NCI-H526 (cell line): ENCODE data around the gene HECTD2.
A peak's percentile ranks its signal among the peaks of the same experiment; 100 is the strongest.
"Not testable (repeated sequence)": the region's sequence is repeated elsewhere in the genome, so short reads cannot be mapped to it uniquely, and the experiment has no call there.

Source experiments
- DNase-seq, 2 experiments: peaks; one replicate each; lab custom pipeline; 2025; lab: John Stamatoyannopoulos, UW

HECTD2 gene

DNA sequence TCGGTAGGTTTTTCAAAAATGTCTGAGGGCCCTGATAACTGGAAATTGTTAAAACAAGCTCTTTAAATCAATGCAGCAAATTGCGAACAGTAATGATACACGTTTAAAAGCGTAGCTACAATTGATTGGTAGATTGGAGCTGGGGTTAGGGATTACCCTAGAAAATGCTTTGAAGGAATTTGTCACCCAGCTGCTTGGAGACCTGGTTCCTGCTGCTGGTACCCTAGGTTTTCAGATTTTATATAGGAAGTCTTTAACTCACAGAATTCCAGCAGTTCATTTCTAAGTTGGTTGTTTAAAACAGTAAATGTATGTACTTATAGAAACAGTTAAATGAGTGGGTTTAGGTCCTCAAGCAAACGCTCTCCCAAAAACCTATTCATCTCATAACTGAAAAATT lies 1.5 kb downstream of the HECTD2 start:
- DNase-seq, result no peak

DNA sequence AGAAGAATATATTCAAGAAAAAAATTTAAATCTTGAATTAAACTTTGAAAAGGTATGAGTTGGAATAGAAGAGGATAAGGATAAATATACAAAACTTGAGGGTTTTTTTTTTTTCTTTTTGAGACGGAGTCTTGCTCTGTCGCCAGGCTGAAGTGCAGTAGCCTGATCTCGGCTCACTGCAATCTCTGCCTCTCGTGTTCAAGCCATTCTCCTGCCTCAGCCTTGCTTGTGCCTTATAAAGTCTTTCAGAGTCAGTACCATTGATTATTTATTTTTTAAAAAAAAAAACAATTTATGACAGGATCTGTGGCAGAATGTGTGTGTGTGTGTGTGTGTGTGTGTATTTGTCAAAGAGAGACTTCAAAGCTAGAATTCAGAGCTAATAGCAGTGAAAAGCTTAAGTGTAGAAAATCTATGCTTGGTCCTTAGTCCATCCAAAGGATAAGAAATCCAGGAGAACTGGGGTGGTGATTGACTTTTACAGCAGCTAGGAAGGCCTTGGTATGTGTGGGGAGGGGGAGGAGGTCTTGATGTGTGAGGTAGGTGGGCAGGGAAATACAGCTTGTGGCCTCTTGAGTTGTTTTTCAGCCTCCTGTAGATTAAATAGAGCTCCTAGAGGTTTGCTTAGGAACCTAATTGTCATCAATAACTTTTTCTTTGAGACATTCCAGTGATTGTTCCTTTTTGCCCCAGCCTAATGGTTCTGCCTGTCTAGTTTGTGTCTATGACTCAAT lies 2.4 kb downstream of the HECTD2 start:
- no peak for DNase-seq

DNA sequence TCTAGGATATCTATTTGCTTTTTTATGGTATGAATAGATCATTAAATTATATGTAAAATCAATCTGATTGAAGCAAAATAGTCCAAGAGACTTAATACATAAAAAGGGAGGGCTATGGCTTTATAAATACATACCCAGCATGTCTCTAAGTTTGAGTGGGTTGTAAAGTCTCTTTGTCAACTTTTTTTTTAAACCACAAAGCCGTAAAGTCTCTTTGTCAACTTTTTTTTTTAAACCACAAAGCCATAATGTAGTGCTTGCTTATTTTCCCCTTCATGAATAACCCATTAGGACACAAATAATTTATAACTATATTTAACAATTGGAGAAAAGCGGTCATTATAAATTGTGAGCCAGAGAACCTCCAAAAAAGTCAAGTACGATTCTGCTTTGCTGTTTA lies 5.7 kb downstream of the HECTD2 start:
- no peak for DNase-seq

DNA sequence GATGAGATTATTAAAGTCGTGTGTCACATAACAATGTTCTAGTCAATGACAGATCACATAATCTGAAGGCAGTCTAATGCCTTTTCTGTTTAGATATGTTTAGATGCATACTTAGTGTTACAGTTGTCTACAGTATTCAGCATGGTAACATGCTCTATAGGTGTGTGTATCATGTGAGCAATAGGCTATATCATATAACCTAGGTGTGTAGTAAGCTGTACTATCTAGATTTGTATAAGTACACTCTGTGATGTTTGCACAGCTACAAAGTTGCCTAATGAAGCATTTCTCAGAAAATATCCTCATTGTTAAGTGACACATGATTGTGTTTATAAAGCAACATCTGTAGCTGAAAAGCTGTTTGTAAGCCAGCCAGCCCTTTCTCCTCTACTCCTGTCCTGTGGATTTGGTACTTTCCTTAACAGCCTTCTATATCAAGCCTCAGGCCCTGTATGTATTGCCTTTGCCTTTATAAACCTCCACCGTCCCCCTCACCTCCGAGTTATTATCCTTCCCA lies 6.3 kb downstream of the HECTD2 start:
- DNase-seq, result peak; percentile 82 to 87

DNA sequence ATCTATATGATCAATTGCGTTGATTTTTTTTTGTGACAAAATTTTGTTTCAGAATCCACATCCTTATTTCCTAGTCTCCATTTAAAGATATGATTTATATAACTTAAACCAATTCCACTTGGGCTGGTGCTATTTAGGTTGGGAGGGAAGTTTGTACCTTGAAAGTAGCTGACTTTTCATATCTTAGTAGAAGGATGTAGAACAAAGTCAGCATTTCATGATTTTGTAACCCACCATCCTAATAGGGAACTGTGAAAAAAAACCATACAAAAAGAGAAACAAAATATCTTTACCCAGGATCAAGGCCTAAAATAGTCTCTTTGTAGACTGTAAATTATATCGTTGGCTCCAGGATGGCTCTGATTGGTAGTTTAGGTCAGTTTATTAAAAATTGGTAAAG lies 8.3 kb downstream of the HECTD2 start:
- no peak for DNase-seq

DNA sequence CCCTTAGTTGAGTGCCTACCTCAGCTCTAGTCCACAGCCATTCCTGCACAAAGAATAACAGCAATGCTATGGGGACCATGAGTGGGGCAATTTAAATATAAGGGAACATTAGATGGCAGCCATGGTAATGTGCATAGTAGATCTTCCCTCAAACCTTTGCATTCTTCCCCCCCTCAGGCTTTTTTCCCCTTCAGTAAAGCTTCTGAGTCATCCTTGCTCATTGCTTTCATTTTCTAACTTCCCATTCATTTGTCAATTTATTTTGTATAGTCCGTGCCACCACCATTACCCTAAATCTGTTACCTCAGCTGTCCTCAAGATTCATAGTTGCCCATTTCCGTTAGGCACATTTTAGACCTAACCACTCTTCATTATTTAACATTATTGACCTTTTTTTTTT lies 10.7 kb downstream of the HECTD2 start:
- no peak for DNase-seq

DNA sequence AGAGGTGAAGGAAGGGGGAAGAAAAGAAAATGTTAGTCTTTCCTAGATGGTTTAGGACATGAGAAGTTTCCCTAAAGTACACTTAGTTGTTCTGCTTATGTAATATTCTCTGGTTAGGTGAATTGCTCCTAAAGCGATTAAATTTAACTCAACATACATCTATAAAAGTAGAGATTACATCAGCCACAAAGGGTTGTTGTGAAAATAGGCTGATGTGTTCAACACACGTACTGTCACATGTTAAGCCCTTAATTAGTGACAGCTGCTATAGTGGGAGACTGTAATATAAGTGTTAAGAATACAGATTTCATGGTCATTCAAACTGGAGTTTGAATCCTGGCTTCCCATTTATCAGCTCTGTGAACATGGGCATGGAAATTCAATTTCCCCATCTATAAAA lies 12.8 kb downstream of the HECTD2 start:
- no peak for DNase-seq

DNA sequence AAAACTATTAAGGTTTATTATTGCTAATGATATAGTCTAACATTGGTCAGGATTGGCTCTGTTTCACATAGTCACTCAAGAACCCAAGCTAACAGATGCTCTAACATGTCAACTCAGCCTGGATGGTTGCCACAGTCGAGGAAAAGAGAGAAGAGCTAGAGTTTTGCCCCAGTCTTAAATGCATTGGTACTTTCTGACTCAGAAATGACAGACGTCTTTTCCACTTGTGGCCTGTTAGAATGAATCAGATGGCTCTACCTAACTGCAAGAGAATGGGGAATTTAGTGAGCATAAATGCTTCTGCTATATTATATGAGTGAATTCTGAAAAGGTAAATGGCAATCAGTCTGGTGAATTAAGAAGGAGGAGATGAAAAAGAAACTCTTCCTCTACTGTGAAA lies 13.9 kb downstream of the HECTD2 start:
- no peak for DNase-seq

DNA sequence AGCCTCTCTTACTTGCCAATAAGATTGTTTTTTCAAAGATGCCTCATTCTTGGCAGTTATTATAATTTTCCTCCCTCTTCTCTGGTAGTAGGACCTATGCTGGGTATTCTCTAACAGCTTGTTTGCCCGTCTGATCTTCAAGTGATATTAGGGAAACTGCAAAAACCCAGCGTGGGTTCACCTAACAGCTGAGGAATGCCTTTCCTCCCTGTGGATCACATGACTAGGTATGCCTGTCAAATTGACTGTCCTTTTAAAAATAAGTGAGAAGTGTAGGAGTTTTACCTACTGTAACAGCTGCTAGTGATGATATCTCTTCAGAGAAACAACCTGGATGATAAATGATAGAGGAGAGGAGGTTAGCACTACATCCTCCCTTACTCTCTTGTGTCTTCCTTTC lies 22.0 kb downstream of the HECTD2 start:
- DNase-seq, result no peak

DNA sequence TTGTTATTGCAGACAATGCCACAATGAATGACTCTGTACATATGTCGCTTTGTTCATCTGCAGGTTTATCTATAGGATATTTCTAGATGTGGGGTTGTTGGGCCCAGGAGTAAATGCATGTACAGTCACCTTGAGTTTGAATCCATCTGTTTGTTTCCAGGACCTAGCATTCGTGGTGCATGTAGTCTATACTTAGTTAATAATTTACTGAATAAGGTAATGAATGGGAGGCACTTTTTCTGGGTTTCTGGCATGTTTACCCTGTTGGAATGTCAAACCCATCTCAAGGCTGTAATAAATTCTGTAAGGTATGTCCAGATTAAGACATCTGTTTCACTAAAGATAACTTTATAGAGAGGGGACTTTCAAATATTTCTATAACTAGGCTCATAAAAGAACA lies 23.5 kb downstream of the HECTD2 start:
- peak in 1 of 2 experiments; percentile 27 for DNase-seq

DNA sequence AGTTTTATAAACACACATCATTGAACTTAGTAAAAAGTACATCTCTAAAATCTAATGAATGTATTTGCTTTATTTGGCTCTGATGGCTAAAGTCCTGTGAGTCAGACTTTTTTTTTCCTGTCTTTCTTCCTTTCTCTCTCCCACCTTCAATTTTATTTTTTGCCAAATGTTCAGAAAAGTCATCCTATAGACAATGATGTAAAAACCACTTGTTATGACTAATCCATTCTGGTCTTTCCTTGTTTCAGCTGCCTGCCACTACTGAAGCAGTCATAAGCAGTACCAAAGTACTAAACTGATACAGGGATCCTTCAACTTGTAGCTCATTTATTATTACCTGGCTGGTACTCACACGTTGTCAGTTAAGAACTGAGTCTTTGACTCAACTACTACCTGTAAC lies 23.9 kb downstream of the HECTD2 start:
- no peak for DNase-seq

DNA sequence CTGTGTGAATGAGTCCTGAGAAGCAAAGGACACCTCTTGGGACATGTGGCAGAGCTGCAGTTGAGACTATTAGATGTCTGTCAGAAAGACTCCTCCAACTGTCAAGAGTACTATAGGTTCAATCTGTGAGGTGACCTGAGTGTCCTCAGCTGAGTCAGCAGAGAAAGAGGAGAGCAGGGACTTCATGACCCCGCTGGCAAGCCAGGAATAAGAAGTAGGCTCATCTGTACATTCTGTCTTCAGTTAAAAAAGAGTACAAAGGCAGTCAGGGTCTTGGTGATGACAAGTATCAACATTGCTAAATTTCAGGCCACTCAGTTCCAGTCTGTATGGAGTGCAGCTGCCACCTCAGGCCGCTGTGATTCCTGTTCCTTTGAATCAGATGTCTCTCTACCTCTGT lies 25.1 kb downstream of the HECTD2 start:
- DNase-seq, result no peak

DNA sequence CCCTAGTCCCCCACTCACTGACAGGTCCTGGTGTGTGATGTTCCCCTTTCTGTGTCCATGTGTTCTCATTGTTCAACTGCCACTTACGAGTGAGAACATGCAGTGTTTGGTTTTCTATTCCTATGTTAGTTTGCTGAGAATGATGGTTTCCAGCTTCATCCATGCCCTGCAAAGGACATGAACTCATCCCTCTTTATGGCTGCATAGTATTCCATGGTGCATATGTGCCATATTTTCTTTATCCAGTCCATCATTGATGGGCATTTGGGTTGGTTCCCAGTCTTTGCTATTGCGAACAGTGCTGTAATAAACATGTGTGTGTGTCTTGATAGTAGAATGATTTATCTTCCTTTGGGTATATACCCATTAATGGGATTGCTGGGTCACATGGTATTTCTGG lies 28.1 kb downstream of the HECTD2 start:
- DNase-seq, result not testable (repeated sequence)

DNA sequence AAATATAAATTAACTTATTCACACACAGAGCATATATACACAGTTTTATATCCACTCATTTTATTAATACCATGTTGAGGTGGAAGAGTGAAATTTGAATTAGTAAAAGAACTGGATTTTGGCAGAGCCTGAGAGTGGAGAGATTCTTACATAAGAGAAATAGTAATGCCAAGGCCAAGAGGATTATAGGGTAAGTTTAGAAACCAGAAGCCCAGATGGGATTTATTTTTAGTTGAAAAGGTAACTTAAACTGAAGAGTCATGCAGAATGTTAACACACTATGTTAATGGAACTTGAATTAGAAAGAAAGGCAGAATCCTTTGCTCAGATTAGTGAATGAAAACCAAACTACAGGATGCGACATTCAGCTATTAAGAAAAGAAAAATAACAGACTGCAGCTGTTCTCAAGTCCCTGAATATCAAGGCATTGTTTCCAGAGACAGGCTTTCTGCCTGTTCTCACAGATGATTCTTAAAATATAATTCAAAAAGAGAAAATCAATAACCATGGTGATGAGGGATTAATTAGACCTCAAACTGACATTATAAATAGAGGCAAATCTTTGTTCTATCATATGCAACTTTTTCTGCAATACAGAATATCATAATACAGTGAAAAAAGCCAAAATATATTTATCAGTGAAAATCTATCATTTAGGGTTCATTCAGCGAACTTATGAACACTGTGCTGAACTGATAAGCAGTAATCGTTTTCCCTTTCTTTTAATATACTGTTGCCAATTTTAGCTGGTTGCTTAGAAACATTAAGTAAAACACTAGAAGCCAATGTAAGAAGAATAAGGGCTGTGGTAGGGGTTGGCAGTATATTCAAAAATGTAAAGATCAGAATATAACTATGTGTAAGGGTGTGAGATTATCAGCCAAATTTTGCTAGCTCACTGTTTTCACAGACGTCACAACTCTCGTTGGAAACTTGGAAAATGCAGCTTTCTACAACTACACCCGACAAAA lies 34.4 kb downstream of the HECTD2 start:
- DNase-seq, result no peak

DNA sequence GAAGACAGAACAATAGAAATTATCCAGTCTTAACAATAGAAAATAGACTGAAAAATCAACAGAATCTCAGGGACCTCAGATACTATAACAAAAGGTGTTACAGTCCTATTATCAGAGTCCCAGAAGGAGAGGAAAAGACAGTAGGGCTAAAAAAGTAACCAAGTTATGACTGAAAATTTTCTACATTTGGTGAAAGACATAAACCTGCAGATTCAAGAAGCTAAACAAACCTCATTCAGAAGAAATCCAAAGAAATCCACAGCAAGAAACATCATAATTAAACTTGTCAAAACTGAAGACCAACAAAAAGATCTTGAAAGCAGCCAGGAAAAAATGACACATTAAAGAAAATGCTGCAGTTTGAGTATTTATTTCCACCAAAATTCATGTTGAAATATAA lies 41.9 kb downstream of the HECTD2 start:
- DNase-seq, result no peak

DNA sequence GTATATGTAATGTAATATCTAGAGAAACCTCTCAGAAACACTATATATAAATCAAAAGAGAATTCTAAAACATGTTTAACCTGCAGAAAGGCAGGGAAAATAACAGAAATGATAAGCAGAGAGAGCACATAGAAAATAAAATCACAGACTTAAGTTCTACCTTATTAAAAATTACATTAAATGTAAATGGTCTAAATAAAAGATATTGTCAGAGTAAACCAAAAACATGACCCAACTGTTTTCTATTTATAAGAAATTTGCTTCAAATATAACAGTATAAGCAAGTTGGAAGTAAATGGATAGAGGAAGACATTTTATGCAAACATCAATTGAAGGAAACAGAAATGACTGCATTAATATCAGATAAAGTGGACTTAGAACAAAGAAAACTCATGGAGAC lies 43.4 kb downstream of the HECTD2 start:
- DNase-seq, result no peak

DNA sequence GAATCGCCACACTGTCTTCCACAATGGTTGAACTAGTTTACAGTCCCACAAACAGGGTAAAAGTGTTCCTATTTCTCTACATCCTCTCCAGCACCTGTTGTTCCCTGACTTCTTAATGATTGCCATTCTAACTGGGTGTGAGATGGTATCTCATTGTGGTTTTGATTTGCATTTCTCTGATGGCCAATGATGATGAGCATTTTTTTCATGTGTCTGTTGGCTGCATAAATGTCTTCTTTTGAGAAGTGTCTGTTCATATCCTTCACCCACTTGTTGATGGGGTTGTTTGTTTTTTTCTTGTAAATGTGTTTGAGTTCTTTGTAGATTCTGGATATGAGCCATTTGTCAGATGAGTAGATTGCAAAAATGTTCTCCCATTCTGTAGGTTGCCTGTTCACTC lies 45.0 kb downstream of the HECTD2 start:
- not testable (repeated sequence) for DNase-seq

DNA sequence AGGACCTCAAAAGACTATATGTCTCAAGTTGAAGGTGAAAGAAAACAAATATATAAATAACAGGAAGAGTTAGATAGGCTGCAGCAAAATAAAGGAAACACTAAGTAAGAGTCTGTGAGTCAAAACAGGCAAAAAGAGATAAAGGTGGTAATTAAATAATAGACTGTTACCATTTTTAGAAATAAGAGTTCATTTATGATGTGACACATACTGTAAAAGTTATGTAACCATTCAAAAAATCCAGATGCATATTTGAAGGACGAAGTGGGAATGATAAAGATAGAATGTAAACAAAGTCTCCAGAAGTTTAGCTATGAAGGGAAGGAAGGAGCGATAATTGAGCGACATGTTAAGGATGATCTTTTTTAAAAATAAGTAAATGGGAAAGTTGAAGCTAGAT lies 50.5 kb downstream of the HECTD2 start:
- DNase-seq, result no peak

DNA sequence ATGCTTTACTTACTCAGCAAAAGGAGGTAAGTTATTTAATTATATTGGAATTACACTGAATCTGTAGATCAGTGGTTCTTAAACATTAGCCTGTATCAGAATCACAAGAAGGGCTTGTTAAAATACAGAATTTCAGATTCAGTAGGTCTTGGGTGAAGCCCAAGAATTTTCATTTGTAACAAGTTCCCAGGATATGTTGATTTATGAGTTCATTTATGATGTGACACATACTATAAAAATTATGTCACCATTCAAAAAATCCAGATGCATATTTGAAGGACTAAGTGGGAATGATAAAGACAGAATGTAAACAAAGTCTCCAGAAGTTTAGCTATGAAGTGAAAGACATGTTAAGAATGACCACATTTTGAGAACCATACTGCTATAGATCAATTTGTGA lies 52.3 kb downstream of the HECTD2 start:
- DNase-seq, result no peak

DNA sequence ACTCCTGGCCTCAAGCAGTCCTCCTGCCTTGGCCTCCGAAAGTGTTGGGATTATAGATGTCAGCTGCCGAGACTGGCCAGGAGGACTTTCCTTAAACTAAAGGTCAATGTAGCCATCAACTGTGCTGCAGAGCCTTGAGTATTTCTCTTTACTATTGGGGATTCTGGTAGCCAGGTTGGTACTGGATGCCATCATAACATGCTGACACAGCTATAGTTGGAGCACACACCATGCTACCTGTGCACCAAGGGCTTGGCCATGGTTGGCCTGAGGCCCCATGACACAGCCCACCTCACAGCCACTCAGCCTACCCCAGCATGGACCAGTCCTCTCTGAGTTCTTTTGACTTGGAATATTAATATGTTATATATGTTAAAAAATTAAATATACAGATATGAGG lies 54.4 kb downstream of the HECTD2 start:
- DNase-seq, result no peak

DNA sequence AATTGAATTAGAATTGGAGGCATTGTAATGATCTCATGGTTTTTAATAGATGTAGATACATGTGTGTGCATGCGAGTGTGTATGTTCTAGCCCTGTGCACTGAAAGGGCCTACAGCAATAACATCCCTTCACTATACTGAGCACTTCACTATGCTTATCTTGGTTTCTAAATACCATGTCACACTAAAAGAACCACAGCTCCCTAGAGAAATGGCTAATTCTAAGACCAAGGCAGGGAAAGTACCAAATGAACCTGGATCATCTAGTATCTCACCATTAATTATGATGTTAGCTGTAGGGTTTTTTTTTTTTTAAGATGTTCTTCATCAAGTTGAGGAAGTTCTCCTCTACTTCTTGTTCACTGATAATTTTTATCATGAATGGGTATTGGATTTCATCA lies 55.1 kb downstream of the HECTD2 start:
- no peak for DNase-seq

DNA sequence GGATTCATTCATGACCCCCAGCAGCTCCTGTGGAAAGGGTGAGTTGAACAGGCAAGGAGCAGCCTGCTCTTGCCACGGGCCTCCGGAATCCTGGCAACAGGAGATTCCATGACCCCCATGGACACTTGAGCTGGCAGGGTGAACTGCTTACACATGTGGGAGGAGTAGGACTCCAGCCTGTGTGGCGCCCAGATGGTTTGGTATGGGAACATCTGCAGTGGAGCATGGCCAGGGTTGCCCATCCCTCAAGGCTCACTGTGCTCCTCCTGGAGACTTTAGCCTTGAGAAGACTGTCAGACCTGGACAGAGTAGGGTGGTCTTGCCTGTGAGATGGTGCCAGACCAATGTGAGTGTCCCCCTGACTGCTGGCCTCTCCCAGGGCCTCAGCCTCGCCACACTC lies 57.0 kb downstream of the HECTD2 start:
- DNase-seq, result no peak

DNA sequence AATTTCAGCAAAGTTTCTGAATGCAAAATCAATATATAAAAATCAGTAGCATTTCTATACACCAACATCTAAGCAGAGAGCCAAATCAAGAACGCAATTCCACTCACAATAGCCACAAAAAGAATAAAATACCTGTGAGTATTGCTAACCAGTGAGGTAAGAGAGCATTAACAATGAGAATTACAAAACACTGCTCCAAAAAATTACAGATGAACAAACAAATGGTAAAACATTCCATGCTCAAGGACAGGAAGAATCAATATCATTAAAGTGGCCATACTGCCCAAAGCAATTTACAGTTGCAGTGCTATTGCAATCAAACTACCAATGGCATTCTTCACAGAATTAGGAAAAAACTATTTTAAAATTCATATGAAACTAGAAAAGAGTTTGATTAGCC lies 61.5 kb downstream of the HECTD2 start:
- DNase-seq, result no peak
